ENCODE measurements around the gene MCM3.

The MCM3 gene

DNA sequence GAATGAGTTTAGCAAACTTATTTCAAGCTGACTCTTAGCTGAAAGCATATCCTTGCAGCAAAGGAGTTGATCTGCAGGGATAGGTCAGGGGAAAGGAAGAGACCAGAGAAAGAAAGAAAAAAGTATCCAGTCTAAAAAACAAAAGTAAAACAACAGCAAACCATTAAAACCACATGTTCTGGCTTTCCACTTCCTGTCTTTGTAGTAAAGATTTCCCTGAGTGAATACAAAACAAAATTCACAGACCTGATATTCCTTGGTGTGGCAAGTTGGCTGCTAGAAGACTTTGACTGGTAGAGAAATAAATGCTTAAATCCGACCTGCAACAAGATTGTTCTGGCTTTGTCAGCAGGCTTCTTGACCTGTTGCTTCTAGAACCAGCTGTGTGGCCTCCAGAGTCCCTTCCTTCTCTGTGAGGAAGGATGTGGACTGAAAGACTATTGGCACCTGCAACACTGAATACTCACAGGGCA lies 23.4 kb upstream of the MCM3 start:
- H3K36me3 ChIP-seq (ENCODE audit: low read depth) = no peaks in the 10 kb centered on the region
- H3K4me1 ChIP-seq (ENCODE audit: insufficient read depth, poor library complexity, severe bottlenecking) = no peaks in the 10 kb centered on the region
- DNase-seq (ENCODE audit: low spot score) (no peak), ATAC-seq (ENCODE audit: low read depth) (no peak)
- H3K4me3 ChIP-seq (ENCODE audit: severe bottlenecking) = no peak overlapping the region
- peaks cover 3% of the 10 kb centered on the region for H3K9me3 ChIP-seq (ENCODE audit: severe bottlenecking)
- no peak overlapping the region for H3K27ac ChIP-seq (ENCODE audit: poor library complexity, severe bottlenecking)
- H3K27me3 ChIP-seq (ENCODE audit: insufficient read depth, poor library complexity, severe bottlenecking) = no peaks in the 10 kb centered on the region
- TF ChIP-seq, protein P1, sequence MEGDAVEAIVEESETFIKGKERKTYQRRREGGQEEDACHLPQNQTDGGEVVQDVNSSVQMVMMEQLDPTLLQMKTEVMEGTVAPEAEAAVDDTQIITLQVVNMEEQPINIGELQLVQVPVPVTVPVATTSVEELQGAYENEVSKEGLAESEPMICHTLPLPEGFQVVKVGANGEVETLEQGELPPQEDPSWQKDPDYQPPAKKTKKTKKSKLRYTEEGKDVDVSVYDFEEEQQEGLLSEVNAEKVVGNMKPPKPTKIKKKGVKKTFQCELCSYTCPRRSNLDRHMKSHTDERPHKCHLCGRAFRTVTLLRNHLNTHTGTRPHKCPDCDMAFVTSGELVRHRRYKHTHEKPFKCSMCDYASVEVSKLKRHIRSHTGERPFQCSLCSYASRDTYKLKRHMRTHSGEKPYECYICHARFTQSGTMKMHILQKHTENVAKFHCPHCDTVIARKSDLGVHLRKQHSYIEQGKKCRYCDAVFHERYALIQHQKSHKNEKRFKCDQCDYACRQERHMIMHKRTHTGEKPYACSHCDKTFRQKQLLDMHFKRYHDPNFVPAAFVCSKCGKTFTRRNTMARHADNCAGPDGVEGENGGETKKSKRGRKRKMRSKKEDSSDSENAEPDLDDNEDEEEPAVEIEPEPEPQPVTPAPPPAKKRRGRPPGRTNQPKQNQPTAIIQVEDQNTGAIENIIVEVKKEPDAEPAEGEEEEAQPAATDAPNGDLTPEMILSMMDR (IDR thresholded peaks at IDR 0.05; ENCODE audit: poor library complexity, severe bottlenecking) = no peak

DNA sequence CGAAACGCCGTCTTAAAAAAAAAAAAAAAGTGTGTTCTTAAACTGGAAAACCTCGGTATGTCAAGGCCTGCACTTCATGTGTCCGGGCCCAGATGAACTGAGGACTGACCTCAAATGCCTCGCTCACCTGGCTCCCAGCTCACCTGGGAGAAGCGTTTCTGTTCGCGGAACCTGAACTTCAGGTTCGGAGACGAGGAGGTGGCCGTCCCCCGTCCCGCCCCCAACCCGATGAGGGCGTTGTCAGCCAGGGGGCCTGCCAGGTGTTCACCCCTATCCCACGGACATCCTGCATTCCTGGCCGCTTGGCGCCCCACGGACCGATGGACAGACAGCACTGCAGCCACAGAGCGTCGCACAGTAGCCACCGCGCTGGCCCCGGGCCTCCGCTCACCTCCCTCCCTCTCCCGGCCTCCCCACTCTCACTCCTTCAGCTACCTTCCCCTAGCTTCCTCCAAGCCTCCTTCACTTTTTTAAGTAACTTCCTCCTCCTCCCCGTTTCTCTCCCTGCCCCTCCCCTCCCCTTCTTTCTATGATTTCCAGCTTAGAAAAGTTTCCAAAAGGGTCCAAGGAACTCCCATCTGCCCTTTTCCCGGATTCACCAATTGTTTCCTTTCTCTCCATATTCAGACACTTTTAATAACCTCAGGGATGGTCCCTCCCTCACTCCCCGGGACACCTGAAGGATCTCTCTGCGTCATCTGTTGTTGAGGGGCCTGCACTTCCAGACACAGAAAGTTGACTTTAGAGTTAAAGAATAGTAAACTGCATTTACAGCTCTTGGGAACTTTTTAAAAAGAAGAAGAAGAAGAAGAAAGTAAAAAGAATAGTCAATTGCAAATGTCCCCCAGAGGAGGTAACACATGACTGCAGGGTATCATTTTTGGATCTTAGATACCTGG lies 22.7 kb upstream of the MCM3 start:
- Histone ChIP-seq H3K4me3 (ENCODE audit: severe bottlenecking) (no peak overlapping the region), H3K27me3 (ENCODE audit: insufficient read depth, poor library complexity, severe bottlenecking) (no peaks in the 10 kb centered on the region), H3K4me1 (ENCODE audit: insufficient read depth, poor library complexity, severe bottlenecking) (no peaks in the 10 kb centered on the region), H3K36me3 (ENCODE audit: low read depth) (no peaks in the 10 kb centered on the region), H3K9me3 (ENCODE audit: severe bottlenecking) (peaks cover 3% of the 10 kb centered on the region), H3K27ac (ENCODE audit: poor library complexity, severe bottlenecking) (no peak overlapping the region)
- DNase-seq (ENCODE audit: low spot score) (no peak), ATAC-seq (ENCODE audit: low read depth) (no peak)
- TF ChIP-seq, protein P1 (IDR thresholded peaks at IDR 0.05; ENCODE audit: poor library complexity, severe bottlenecking) = no peak

DNA sequence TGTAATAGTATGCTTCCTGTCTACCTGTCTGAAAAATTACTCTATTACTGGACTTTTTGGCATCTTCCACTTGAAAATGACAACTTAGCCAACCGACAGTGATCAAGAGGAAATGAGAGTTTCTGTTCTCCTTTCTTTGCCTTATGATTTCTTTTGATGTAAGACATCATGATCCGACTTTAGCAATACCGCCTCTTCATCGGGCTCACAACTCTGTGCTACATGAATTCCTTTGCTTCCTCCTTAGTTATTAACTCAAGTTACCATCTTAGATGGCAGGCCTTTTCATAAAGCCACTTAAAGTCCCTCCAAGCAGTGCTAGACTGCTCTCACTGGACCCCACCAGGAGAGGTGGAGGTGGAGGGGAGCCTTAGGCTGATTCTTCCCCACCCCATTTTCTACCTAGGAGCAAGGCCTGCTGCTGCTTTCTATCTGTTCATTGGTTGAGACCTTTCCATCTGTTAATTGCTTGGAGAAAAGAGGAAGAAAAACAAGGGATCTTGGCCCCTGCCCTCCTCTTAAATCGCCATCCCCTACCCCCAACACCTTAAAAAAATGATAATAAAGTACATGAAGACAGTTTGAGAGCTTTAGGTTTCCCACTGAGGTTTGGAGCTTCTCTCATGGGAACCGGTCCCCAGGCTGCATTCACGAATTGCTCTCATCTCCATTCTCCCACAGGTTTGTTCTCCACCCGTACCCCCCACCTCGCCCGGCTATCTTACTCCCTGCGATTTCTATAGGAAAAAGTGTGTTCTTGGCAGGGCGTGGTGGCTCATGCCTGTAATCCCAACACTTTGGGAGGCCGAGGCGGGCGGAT lies 21.6 kb upstream of the MCM3 start:
- Histone ChIP-seq H3K27ac (ENCODE audit: poor library complexity, severe bottlenecking) (no peak overlapping the region), H3K36me3 (ENCODE audit: low read depth) (no peaks in the 10 kb centered on the region), H3K27me3 (ENCODE audit: insufficient read depth, poor library complexity, severe bottlenecking) (no peaks in the 10 kb centered on the region), H3K4me1 (ENCODE audit: insufficient read depth, poor library complexity, severe bottlenecking) (no peaks in the 10 kb centered on the region), H3K9me3 (ENCODE audit: severe bottlenecking) (peaks cover 3% of the 10 kb centered on the region), H3K4me3 (ENCODE audit: severe bottlenecking) (no peak overlapping the region)
- DNase-seq (ENCODE audit: low spot score) (no peak), ATAC-seq (ENCODE audit: low read depth) (no peak)
- TF ChIP-seq, protein P1 (IDR thresholded peaks at IDR 0.05; ENCODE audit: poor library complexity, severe bottlenecking) = no peak

DNA sequence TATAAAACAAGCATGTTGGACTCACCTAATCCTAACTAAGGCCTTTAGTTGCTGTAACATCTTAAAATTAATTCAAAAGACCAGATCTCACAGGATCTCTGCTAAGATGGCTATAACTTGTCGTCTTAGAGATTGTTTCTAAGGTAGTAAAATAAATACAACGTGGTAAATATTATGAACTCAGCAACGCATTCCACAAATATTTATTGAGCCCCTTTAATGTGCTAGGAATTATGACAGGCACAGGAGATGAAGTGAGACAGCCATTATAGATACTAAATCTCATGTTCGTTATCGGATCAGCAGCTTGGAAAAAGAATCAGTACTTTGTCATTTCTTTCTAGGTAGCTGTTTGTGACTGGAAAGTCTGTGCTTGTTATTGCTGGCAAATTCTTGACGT lies 20.9 kb upstream of the MCM3 start:
- H3K27ac ChIP-seq (ENCODE audit: poor library complexity, severe bottlenecking) = no peak overlapping the region
- ATAC-seq (ENCODE audit: low read depth) (no peak), DNase-seq (ENCODE audit: low spot score) (no peak)
- H3K36me3 ChIP-seq (ENCODE audit: low read depth) = no peaks in the 10 kb centered on the region
- TF ChIP-seq, protein P1 (IDR thresholded peaks at IDR 0.05; ENCODE audit: poor library complexity, severe bottlenecking) = no peak
- H3K9me3 ChIP-seq (ENCODE audit: severe bottlenecking) = peaks cover 3% of the 10 kb centered on the region
- H3K27me3 ChIP-seq (ENCODE audit: insufficient read depth, poor library complexity, severe bottlenecking) = no peaks in the 10 kb centered on the region
- no peak overlapping the region for H3K4me3 ChIP-seq (ENCODE audit: severe bottlenecking)
- H3K4me1 ChIP-seq (ENCODE audit: insufficient read depth, poor library complexity, severe bottlenecking) = no peaks in the 10 kb centered on the region
